HCT116 (cell line): Measurements from ENCODE around the gene PDCD6IP. TPM values are rescaled to one million over a fixed set of nuclear protein-coding genes. Genes with fewer than 3 reads are reported as not detected.
A peak's percentile ranks its signal among the peaks of the same experiment; 100 is the strongest.

Source experiments
- ATAC-seq: fragments of 200-7000 bp; cut with Tn5 transposase; 2 replicates; pipeline ENCODE4 v1.9.1; 2020; ENCODE audit warnings: mild to moderate bottlenecking, moderate library complexity
- BruUV-seq: library from RNA; stranded (reverse); fragments of 400-500 nt; replicated peaks from 2 replicates; lab custom pipeline; 2021; lab: Mats Ljungman, UMichigan
- CTCF ChIA-PET: fragments of 300-600 bp; sonication (Branson Sonifier 250); formaldehyde crosslinking; loops from one replicate; lab custom pipeline; 2021; ENCODE audit warnings: antibody characterized with exemption; lab: Charles Lee
- POLR2A ChIA-PET: fragments of 300-600, 350-600 bp; sonication (Branson Sonifier 250); formaldehyde crosslinking; loops from one replicate; lab custom pipeline; 2021; ENCODE audit warnings: antibody characterized with exemption; lab: Charles Lee
- RAD21 ChIA-PET, 2 experiments: fragments of 300-600 bp; sonication (Branson Sonifier 250); formaldehyde crosslinking; loops; one replicate each; lab custom pipeline; 2023; ENCODE audit warnings: low total read pairs in 2 of 2; ENCODE audit not compliant: uncharacterized antibody in 2 of 2, unreplicated experiment in 2 of 2, low non-redundant PET in 1 of 2; lab: Charles Lee
- DNase-seq: peaks from one replicate; pipeline ENCODE4 v3.0.0-alpha.2; 2010; ENCODE audit warnings: low read depth, low spot score
- H2AFZ ChIP-seq: fragments of 200-600 bp; shearing (Covaris generic), sonication (generic); 2 replicates; pipeline ENCODE4 v1.6.1; 2017; ENCODE audit warnings: low read depth, mixed run types, mixed read lengths, antibody characterized with exemption, low read length; ENCODE audit not compliant: poor library complexity, severe bottlenecking
- H3K27ac ChIP-seq: 2 replicates; pipeline ENCODE4 v1.5.1; 2012; ENCODE audit warnings: low read depth, low read length
- H3K27me3 ChIP-seq: fragments of 200-600 bp; sonication (generic); 2 replicates; pipeline ENCODE4 v1.6.1; 2016; ENCODE audit warnings: mixed run types, low read length, mixed read lengths; ENCODE audit not compliant: insufficient read depth
- H3K36me3 ChIP-seq, 2 experiments: fragments of 200-500 bp in 1 of 2; fragments of 200-600 bp in 1 of 2; sonication (Bioruptor generic) in 1 of 2; sonication (generic) in 1 of 2; 2 replicates each; pipeline versions ENCODE4 v1.5.1 to v1.6.1; 2014 to 2016; ENCODE audit warnings: low read length in 2 of 2, inconsistent platforms in 1 of 2, mixed read lengths in 1 of 2, mixed run types in 1 of 2; ENCODE audit not compliant: insufficient read depth in 2 of 2, control insufficient read depth in 1 of 2
- H3K4me1 ChIP-seq, 2 experiments: fragments of 200-600 bp in 1 of 2; sonication (generic) in 1 of 2; 2 replicates each; pipeline versions ENCODE4 v1.5.1 to v1.6.1; 2012 to 2017; ENCODE audit warnings: low read length in 2 of 2, inconsistent platforms in 1 of 2, mild to moderate bottlenecking in 1 of 2, mixed read lengths in 1 of 2, mixed run types in 1 of 2, moderate library complexity in 1 of 2; ENCODE audit not compliant: insufficient read depth in 2 of 2, control insufficient read depth in 1 of 2
- H3K4me2 ChIP-seq: fragments of 200-600 bp; sonication (generic); 2 replicates; pipeline ENCODE4 v1.6.1; 2017; ENCODE audit warnings: mixed run types, low read length, mixed read lengths
- H3K4me3 ChIP-seq, 2 experiments: fragments of 200-600 bp in 1 of 2; sonication (generic) in 1 of 2; replicated peaks in 1 of 2; 2 replicates each; pipeline ENCODE4 v1.5.1; 2011 to 2016; ENCODE audit warnings: low read length in 2 of 2, control low read depth in 1 of 2, low read depth in 1 of 2, mild to moderate bottlenecking in 1 of 2, mixed read lengths in 1 of 2, mixed run types in 1 of 2
- H3K79me2 ChIP-seq: fragments of 200-600 bp; sonication (generic); 2 replicates; pipeline ENCODE4 v1.6.1; 2017; ENCODE audit warnings: mild to moderate bottlenecking, mixed run types, low read length, moderate library complexity, mixed read lengths; ENCODE audit not compliant: insufficient read depth
- H3K9ac ChIP-seq: fragments of 200-600 bp; sonication (generic); 2 replicates; pipeline ENCODE4 v1.6.1; 2016; ENCODE audit warnings: low read length, mixed read lengths
- H3K9me2 ChIP-seq: fragments of 200-600 bp; sonication (generic), shearing (Covaris generic); 2 replicates; pipeline ENCODE4 v1.6.1; 2017; ENCODE audit warnings: mixed run types, mild to moderate bottlenecking, moderate library complexity; ENCODE audit not compliant: insufficient read depth
- H3K9me3 ChIP-seq, 2 experiments: fragments of 200-500 bp in 1 of 2; fragments of 200-600 bp in 1 of 2; sonication (Bioruptor generic) in 1 of 2; sonication (generic) in 1 of 2; 2 replicates each; pipeline ENCODE4 v1.6.1; 2014 to 2017; ENCODE audit warnings: low read length in 2 of 2, mixed read lengths in 2 of 2, inconsistent platforms in 1 of 2, low read depth in 1 of 2, mild to moderate bottlenecking in 1 of 2, mixed run types in 1 of 2, moderate library complexity in 1 of 2; ENCODE audit not compliant: control insufficient read depth in 1 of 2, insufficient read depth in 1 of 2
- H4K20me1 ChIP-seq: fragments of 200-600 bp; sonication (generic), shearing (Covaris generic); 2 replicates; pipeline ENCODE4 v1.6.1; 2017; ENCODE audit warnings: mixed run types, mild to moderate bottlenecking, moderate library complexity; ENCODE audit not compliant: insufficient read depth
- CBX3 ChIP-seq: IDR thresholded peaks from 2 replicates; pipeline ENCODE4 v1.6.1; 2012; ENCODE audit warnings: low read depth
- CEBPB ChIP-seq: IDR thresholded peaks from 2 replicates; pipeline ENCODE4 v1.6.1; 2012; ENCODE audit warnings: low read depth
- CTCF ChIP-seq, 3 experiments: fragments of 200-600 bp in 1 of 3; sonication (generic) in 1 of 3; IDR thresholded peaks in 2 of 3; conservative IDR thresholded peaks in 1 of 3; 2 replicates each; pipeline ENCODE4 v1.5.1; 2012 to 2017; ENCODE audit warnings: low read depth in 2 of 3, low read length in 2 of 3, antibody characterized with exemption in 1 of 3, borderline replicate concordance in 1 of 3, control low read depth in 1 of 3, mild to moderate bottlenecking in 1 of 3, mixed read lengths in 1 of 3, mixed run types in 1 of 3, moderate library complexity in 1 of 3; ENCODE audit not compliant: insufficient read depth in 1 of 3
- ELF1 ChIP-seq: IDR thresholded peaks from 2 replicates; pipeline ENCODE4 v1.6.1; 2012; ENCODE audit warnings: low read depth, borderline replicate concordance
- EZH2 ChIP-seq: fragments of 200-600 bp; sonication (generic); IDR thresholded peaks from 2 replicates; pipeline ENCODE4 v1.6.1; 2017; ENCODE audit warnings: antibody characterized with exemption, mixed run types
- EZH2phosphoT487 ChIP-seq: fragments of 200-600 bp; IDR thresholded peaks from 2 replicates; pipeline ENCODE4 v1.6.1; 2018; ENCODE audit warnings: antibody characterized with exemption, borderline replicate concordance
- JUND ChIP-seq: IDR thresholded peaks from 2 replicates; pipeline ENCODE4 v1.6.1; 2012
- RAD21 ChIP-seq: IDR thresholded peaks from 2 replicates; pipeline ENCODE4 v1.6.1; 2012; ENCODE audit warnings: low read depth, mild to moderate bottlenecking
- SIN3A ChIP-seq: IDR thresholded peaks from 2 replicates; pipeline ENCODE4 v1.6.1; 2012; ENCODE audit warnings: low read depth
- SP1 ChIP-seq: IDR thresholded peaks from 2 replicates; pipeline ENCODE4 v1.6.1; 2012; ENCODE audit warnings: low read depth
- YY1 ChIP-seq: IDR thresholded peaks from 2 replicates; pipeline ENCODE4 v1.6.1; 2011; ENCODE audit warnings: low read length, low read depth, moderate library complexity, mild to moderate bottlenecking; ENCODE audit not compliant: insufficient replicate concordance; ENCODE audit errors: extremely low read depth
- ZBTB33 ChIP-seq: IDR thresholded peaks from 2 replicates; pipeline ENCODE4 v1.6.1; 2011; ENCODE audit warnings: mild to moderate bottlenecking, low read length, moderate library complexity; ENCODE audit not compliant: insufficient replicate concordance; ENCODE audit errors: extremely low read depth
- intact Hi-C: fragments of 100-400 bp; cut with micrococcal nuclease; formaldehyde crosslinking; loops from 2 replicates; pipeline ENCODE4 v1.10.0; 2022
- total RNA-seq: library from RNA; stranded (reverse); gene quantifications from one replicate; pipeline ENCODE4 v1.2.1, GENCODE V29; 2021; ENCODE audit not compliant: unreplicated experiment

The PDCD6IP gene
- total RNA-seq, 1 experiment from 2014 or later: 241 TPM

- intact Hi-C loops: loop anchor here (1.0 to 2.0 kb wide), 2 partner anchors 127 to 801 kb away; no protein-coding TSS in a partner anchor
- H3K79me2 ChIP-seq: no peaks in the 10 kb centered on the region
- H3K4me3 ChIP-seq: no peak overlapping the region
- ChIA-PET CTCF (interaction anchor here (1.0 to 3.0 kb wide), 8 partner anchors 10 to 800 kb away, joined by 3 to 18 read pairs (median 4); no protein-coding TSS in a partner anchor), POLR2A (interaction anchor here (1.6 kb wide), 1 partner anchor 128 kb away, joined by 4 read pairs; no protein-coding TSS in a partner anchor), RAD21 (interaction anchor here (1.0 to 1.2 kb wide), 2 partner anchors 134 to 377 kb away, joined by 3 to 4 read pairs; no protein-coding TSS in a partner anchor)
- no peaks in the 10 kb centered on the region for H3K4me1 ChIP-seq
- H3K9ac ChIP-seq: no peak overlapping the region
- H3K9me2 ChIP-seq: no peaks in the 10 kb centered on the region
- TF ChIP-seq ELF1 (no peak), RAD21 (peak; percentile 79), YY1 (no peak), ZBTB33 (no peak), SIN3A (no peak), JUND (no peak), CBX3 (no peak), EZH2 (no peak), CTCF (IDR thresholded peaks at IDR 0.05 in 2 of 3, conservative IDR thresholded peaks at IDR 0.05 in 1 of 3; ENCODE audit: borderline replicate concordance in 1 of 3, insufficient read depth in 1 of 3, low read depth in 2 of 3, low read length in 2 of 3) (peak; percentile 57 to 93 (median 59); a peak in 5 of 6 replicates), SP1 (no peak), EZH2phosphoT487 (no peak), CEBPB (0 out of 2 replicates have a peak, but pooled peaks have one; percentile 25)
- no TSS peak for BruUV-seq
- peak; percentile 23 for DNase-seq
- H4K20me1 ChIP-seq: no peaks in the 10 kb centered on the region
- peak overlapping the region; percentile 68 for H2AFZ ChIP-seq
- peak overlapping the region; percentile 20; the same call in 1 of the 2 replicates for H3K4me2 ChIP-seq
- peak; percentile 55 for ATAC-seq
- no peak overlapping the region for H3K27ac ChIP-seq
- no peaks in the 10 kb centered on the region for H3K36me3 ChIP-seq
- H3K27me3 ChIP-seq: peaks cover 11% of the 10 kb centered on the region; the same call in 1 of the 2 replicates
- no peaks in the 10 kb centered on the region for H3K9me3 ChIP-seq
These were observed 85.1 kb downstream of the PDCD6IP start for GRCh38 chr3:33883538-33883950.
